OCI-M1 (cell line): Measurements from ENCODE around the gene INKA1.

Experiments used
- DNase-seq: peaks from one replicate; lab custom pipeline; 2025; lab: John Stamatoyannopoulos, UW

The INKA1 gene

DNA sequence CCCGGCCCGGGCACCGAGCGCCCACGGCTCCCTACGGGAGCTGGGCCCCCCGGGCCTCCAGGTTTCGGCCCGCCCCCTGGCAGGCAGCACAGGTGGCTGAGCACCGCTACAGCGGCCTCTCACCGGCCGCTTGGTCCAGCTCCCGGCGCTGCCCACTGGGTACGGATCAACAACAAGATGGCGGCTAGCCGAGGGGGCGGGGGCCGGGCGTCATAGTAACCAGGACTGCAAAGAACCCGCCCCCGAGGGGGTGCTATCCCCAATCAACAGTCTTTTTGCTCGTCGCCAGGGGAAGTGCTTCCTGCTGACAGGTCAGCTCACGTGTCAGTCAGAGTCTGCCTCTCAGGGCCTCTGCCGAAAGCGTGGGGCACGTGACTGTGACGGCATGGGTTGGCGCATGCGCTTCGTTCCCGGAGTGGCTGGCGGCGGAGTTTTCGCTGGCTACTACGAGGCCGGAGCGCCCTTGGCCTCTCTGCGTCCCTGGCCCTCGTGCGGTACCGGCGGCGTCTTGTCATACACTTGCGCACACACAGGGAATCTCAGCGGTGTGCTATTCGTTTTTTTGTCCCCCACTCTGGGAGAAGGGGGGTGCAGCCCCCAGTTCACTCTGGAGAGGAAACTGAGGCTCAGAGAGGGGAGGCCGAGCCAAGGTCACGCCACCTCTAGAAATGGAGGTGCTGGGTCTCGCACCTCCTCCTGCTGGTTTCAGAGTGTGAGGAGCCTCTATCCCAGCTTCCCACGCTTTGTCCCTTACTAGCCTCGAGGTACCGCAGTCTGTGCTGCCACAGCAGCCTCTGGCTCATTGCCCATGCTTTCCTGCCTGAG, 16.5 kb upstream of the INKA1 start, which contains the start of gene IP6K1:
Gene IP6K1 (minus strand): TSS at position 186 of the 825 bp plus-strand sequence. CDS start 38,502 bp downstream, outside the sequence.
- peak; percentile 98 for DNase-seq

DNA sequence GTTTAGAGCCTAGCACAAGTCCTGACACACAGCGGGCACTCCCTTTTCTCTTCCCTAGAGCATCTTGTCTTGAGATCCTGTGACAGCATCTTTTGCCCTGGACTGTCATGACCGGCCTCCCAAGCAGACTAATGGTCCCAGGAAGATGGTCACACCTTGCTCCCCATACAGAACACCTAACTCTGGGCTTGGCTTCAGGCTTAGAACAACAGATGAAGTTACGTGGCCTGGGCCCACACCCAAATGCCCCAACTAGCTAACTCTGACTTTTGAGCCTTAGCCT, 15.9 kb upstream of the INKA1 start:
- no peak for DNase-seq

GRCh38 chr3:49787536-49787935, 15.5 kb upstream of the INKA1 start:
- no peak for DNase-seq

DNA sequence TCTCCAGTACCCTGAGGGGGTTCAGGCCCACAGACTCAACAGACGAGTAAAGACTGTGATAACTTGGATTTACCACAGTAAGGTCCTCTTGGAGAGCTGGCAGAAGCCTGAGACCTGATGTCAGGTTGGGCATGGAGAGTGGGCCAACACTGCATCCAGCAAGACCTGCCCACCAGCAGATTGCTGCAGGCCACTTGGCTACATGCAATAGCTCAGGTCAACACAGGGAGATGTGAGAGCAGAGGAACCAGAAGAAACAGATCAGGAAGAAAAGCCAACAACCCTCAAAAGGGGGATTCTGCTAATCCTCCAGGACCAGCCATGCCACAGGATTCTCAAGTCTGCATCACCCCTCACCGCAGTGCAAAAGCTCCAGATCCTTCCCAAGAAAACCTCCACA, 15.0 kb upstream of the INKA1 start:
- DNase-seq = no peak

DNA sequence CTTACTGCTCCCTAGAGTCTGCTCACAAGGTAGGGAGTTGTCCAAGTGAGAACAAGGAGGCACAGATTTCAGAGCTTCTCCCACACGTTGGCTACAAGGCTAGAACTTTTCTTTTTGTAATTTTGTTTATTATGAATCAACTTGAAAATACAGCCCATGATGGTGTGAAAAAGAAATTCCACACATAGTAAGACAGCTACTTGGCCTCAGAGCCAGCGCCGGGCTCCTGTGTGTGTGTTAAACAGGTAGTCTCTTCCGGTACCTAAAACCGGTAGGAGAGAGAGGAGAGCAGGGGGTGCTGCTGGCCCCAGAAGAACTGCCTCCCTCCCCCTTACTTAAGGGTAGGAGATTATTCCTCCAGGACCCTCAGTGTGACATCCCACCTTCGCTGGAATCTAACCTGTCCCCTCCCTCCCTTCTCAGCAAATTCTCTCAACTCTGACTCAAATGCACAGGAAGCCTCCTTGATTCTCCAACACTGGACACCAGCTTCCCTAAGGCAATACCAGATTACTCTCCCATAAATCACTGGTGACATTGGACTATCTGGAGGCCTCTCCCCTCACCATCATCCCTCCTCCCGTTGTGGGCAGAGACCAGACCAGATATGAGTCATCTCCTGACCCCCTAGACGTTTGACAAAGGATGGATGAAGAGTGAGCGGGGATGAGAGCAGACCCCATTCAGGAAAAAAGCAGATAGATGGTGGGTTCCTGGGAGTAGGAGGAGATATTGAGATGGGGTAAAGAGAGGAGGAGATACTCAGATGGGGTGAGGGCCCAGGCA, 12.2 kb upstream of the INKA1 start:
- no peak for DNase-seq

- no peak for DNase-seq
Measured at GRCh38 chr3:49791571-49791970, 11.5 kb upstream of the INKA1 start.

DNA sequence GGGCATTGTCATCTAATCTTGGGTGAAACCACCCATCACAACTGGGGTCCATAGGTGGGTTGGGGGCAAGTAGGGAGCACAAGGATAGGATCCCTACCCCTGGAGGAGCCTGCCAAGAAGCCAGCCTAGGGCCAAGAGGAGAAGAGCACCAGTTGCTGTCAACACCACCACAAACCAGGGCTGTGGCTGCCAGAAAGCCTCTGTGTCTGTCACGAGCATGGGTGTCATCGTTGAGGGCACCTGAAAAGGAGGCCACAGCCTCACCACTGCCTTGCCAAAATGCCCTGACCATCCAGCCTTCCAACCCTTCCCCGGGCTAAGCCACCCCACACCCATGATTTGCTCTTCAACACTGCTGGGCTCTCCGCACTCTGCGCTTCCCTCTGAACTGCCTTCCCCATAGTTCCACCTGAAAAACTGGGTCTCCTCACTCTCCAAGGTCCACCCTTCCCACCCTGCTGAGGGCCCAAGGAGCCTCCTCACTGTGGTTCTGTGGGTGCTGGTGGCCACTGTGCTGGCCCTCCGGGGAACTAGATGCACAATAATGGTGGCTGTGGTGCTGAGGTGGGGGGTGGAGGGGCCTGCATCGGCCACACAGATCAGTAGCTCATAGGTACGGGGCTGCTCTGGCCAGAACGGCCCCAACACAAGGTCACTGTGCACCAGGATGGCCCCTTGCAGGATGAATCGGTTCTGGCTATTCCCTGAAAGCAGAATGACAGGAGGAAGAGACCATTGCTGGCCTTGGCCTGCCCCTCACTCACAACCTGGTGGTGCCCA, 10.5 kb upstream of the INKA1 start:
- no peak for DNase-seq

- DNase-seq = no peak
Measured at GRCh38 chr3:49793486-49794085, 9.5 kb upstream of the INKA1 start.

- DNase-seq = no peak
Measured at GRCh38 chr3:49794431-49794830, 8.6 kb upstream of the INKA1 start.

DNA sequence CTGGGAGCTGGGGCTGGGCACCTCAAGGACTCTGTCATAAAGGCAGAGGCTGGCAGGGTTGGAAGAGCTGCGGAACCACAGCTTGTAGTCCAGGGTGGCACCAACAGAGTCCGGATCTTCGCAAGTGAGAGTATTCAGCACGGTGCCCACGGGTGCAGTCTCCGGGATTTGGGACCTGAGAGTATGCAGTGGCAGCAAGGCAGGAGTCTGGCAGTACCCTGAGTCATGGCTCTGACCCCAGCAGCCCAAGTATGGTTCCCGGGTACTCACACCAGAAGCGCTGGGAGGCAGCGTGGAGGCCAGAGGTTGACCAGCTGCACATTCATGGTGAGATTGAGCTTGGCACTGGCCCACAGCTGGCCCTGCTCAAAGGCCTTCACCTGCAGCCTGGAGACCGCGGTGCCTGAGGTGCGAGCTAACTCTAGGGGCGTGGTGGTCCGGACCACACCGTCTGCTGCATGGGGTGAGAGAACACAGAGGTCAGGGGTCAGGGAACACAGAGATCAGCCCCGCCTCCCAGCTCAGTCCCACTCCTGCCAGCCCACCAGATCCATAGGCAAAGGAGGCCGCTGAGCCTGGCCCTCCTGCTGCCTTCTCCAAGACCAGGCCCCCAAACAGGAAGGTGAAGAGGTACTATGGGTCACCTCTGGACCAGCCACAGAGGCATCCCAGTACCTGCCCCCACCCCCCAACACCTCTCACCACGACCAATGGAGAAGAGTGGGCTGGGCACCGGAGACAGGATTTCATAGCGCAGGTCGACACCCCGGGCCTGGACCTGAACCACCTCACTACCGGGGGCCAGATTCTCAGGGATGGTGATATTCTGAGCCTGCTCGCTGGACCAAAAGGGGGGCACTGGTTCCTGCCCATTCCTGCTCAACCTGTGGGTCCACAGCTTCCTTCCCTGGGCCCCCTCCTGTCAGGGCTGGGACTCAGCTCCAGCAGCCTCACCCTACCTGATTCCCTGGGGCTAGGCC, 7.8 kb upstream of the INKA1 start:
- DNase-seq = no peak

DNA sequence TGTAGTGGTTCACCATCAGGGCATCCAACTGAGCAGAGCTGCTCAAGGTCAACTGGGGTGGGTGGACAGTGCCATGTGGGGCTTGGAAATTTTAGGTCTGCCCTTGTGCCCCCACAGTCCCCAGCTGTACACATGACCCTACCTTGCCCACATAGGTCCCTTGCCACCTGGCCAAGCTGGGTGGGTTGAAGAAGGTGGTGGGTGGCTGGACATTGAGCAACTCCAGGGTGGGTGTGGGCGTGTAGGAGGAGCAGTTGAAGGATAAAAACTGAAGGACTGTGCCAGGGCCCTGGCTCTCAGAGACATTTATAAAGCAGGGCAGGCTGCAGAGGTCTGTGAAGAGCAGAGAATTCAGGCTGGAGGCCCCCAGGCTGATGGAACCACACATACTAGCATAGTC, 4.0 kb upstream of the INKA1 start:
- no peak for DNase-seq

DNA sequence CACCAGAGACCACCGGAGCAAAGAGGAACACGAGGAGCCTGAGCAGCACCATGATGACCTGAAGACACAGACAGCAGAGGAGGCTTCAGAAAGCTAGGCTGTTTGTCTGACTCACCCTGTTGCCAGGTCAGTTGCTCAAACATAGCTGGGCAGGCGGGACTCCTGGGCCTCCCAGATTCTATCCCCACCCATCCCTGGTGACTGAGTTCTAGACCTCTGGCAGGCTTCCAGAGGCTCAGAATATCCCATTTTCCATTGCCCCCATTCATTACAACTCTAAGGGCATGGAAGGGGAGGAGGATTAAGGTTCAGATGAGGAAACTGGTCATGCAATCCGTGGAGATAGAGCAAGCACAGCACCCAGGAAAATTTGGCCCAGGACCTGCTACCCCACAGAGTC, 3.3 kb upstream of the INKA1 start, which contains the start of gene CDHR4:
Gene CDHR4 (minus strand): TSS at position 113 of the 400 bp plus-strand sequence. CDS start 61 bp downstream, at position 52.
- DNase-seq = no peak

- no peak for DNase-seq
Measured at GRCh38 chr3:49801160-49801559, 1.9 kb upstream of the INKA1 start.

GRCh38 chr3:49803465-49804140, 542 bp downstream of the INKA1 start:
- peak; percentile 73 for DNase-seq

GRCh38 chr3:49804141-49805041, 1.3 kb downstream of the INKA1 start:
- no peak for DNase-seq

GRCh38 chr3:49805367-49805782, 2.3 kb downstream of the INKA1 start:
- no peak for DNase-seq

GRCh38 chr3:49805897-49806701, 3.0 kb downstream of the INKA1 start:
- peak; percentile 53 for DNase-seq

DNA sequence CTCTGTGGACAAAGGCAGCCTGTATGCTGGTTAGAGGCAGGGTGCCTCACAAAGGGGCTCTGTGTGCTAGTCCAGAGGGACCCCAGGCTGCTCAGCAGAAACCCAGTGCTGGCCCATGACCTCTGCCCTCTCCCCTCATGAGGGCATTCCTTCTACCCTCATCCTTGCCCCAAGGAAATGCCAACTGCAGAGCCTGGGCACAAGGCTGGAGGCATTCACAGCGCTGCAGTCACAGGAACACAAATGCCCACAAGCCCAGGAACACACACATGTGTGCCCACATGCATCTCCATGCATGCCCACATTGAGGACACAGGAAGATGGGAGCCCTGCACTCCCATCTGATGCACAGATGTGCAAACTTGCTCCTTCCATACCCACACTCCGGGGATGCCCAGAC, 3.8 kb downstream of the INKA1 start:
- DNase-seq = no peak
